Stomach (tissue), 9 donors: Measurements from ENCODE around the gene CORO7. TPM values are rescaled to one million over a fixed set of nuclear protein-coding genes. Genes with fewer than 3 reads are reported as not detected.
A peak's percentile ranks its signal among the peaks of the same experiment; 100 is the strongest.

Experiments used
- DNase-seq, 2 donors: peaks; one replicate each; pipeline versions ENCODE4 v3.0.0 to v3.0.0-alpha.2; 2013 to 2019
- H3K27ac ChIP-seq, 5 donors: fragments of 200-600 bp in 4 of 5; sonication (generic) in 4 of 5; one replicate each; pipeline ENCODE4 v1.5.1; 2013 to 2019; ENCODE audit warnings: mild to moderate bottlenecking in 1 of 5, moderate library complexity in 1 of 5
- H3K27me3 ChIP-seq, 3 donors: fragments of 200-600 bp; sonication (generic); one replicate each; pipeline ENCODE4 v1.5.1; 2017 to 2019; ENCODE audit warnings: mixed run types in 1 of 3
- H3K36me3 ChIP-seq, 4 donors: fragments of 200-600 bp; sonication (generic); 1 replicate in 3 of 4; 2 replicates in 1 of 4; pipeline ENCODE4 v1.5.1; 2016 to 2019
- H3K4me1 ChIP-seq, 4 donors: fragments of 200-600 bp; sonication (generic); one replicate each; pipeline ENCODE4 v1.5.1; 2016 to 2019
- H3K4me3 ChIP-seq, 4 donors: fragments of 200-600 bp; sonication (generic) in 3 of 4; one replicate each; pipeline ENCODE4 v1.5.1; 2016 to 2019; ENCODE audit warnings: mild to moderate bottlenecking in 1 of 4
- H3K9me3 ChIP-seq, 4 donors: fragments of 200-600 bp; sonication (generic); one replicate each; pipeline ENCODE4 v1.5.1; 2016 to 2019
- CTCF ChIP-seq, 7 experiments: fragments of 450-650 bp in 4 of 7; fragments of 200-600 bp in 3 of 7; sonication (generic) in 3 of 7; IDR thresholded peaks; one replicate each; pipeline ENCODE4 v1.5.1; 2016 to 2019; ENCODE audit warnings: antibody characterized with exemption in 7 of 7, control low read depth in 2 of 7, mild to moderate bottlenecking in 1 of 7
- EP300 ChIP-seq: sonication (generic); formaldehyde crosslinking; IDR thresholded peaks from one replicate; pipeline ENCODE4 v1.6.1; 2017; ENCODE audit warnings: antibody characterized with exemption
- POLR2A ChIP-seq, 4 donors: fragments of 450-650 bp; IDR thresholded peaks; one replicate each; pipeline ENCODE4 v1.6.1; 2016; ENCODE audit warnings: antibody characterized with exemption in 4 of 4, control low read depth in 2 of 4, mild to moderate bottlenecking in 1 of 4, moderate library complexity in 1 of 4
- POLR2AphosphoS5 ChIP-seq, 3 donors: sonication (generic); formaldehyde crosslinking; IDR thresholded peaks; one replicate each; pipeline ENCODE4 v1.6.1; 2016; ENCODE audit warnings: antibody characterized with exemption in 3 of 3
- WGBS, 5 donors: extraction: QIAGEN DNeasy Blood & Tissue Kit in 3 of 5; methylation state at CpG; one replicate each; pipeline versions ENCODE4 v1.1.5 to v1.1.7; 2013 to 2018; 5-methylcytosine and 5-hydroxymethylcytosine counted together
- intact Hi-C: fragments of 100-400 bp; cut with DNase I; formaldehyde crosslinking; loops from one replicate; pipeline ENCODE4 v1.15.1; 2023; ENCODE audit warnings: low total_unique reads
- polyA plus RNA-seq, 3 donors: library from polyadenylated mRNA; stranded (reverse); fragments of 200-250 nt; gene quantifications; one replicate each; pipeline ENCODE4 v1.2.3, GENCODE V29; 2013
- total RNA-seq, 5 donors: library from RNA; depleted of rRNA; stranded (reverse); fragments of >200 nt; gene quantifications; one replicate each; pipeline versions ENCODE4 v1.1.0 to v1.2.3, GENCODE V29; 2014 to 2016
- donor health status: healthy with polysubstance abuse.
- donor health status: Bipolar disorder and iron deficiency.
- donor health status: healthy.

Gene CORO7
- total and polyA plus RNA-seq, 8 donors, result 12.5 to 173 (median 17.3) TPM

- TF ChIP-seq EP300 (no peak), POLR2AphosphoS5 (IDR thresholded peaks at IDR 0.05) (no peak), POLR2A (IDR thresholded peaks at IDR 0.05) (no peak), CTCF (IDR thresholded peaks at IDR 0.05) (no peak)
- no peaks in the 10 kb centered on the region for H3K9me3 ChIP-seq
- peak overlapping the region in 1 of 5 donors; percentile 28 for H3K27ac ChIP-seq
- 93 to 98% (median 96%) methylated on average over 5 of the region's 5 CpGs for WGBS, 5 donors
- DNase-seq, result no peak
- no peaks in the 10 kb centered on the region for H3K27me3 ChIP-seq
- H3K4me3 ChIP-seq, result no peak overlapping the region
- peaks cover 20 to 67% (median 64%) of the 10 kb centered on the region in 4 donors for H3K4me1 ChIP-seq
- H3K36me3 ChIP-seq, result peaks cover 2 to 6% (median 4%) of the 10 kb centered on the region in 4 donors
- intact Hi-C loops, result no loop called here
Observed at GRCh38 chr16:4349332-4349731, 67.1 kb downstream of the CORO7 start.

DNA sequence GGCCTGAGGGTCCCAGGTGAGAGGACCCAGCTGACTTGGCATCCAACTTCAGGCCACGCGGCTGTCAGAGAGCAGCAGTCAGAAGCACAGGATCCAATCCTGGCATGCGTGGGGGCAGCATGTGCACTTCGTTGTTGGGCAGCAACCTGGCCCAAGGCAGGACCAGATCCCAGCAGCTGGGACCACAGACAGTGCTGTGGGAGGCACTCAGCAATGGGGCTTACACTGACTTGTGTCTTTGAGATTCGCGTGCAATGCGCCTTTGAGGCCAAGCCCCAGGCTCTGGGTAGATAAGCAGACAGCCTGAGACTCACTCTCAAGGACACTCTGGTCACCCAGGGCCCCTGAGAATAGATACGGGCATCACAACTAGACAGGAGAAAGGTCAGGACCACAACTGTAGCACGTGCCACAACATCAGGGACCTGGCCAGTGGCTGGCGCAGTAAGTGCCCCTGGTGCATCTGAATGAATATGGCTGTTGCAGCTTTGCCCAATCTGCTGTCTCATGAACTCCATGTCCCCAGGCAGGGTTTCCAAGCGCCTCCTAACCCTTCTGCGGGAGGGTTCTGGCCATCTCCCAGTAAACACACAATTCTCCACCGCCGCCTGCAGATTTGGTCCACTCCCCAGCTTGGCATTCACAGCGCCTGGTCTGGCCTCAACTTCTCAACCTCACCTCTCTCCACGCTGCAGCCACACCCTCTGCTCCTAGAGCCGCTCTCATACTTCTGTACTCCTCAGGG is 68.5 kb downstream of the CORO7 start:
- H3K36me3 ChIP-seq, result peaks cover 0 to 3% (median 0%) of the 10 kb centered on the region in 4 donors
- TF ChIP-seq POLR2AphosphoS5 (IDR thresholded peaks at IDR 0.05) (no peak), EP300 (no peak), POLR2A (IDR thresholded peaks at IDR 0.05) (no peak), CTCF (IDR thresholded peaks at IDR 0.05) (no peak)
- intact Hi-C loops, result no loop called here
- 41 to 60% (median 53%) methylated on average over 7 to 17 of the region's 17 CpGs for WGBS, 5 donors
- no peak overlapping the region for H3K4me3 ChIP-seq
- no peaks in the 10 kb centered on the region for H3K9me3 ChIP-seq
- no peaks in the 10 kb centered on the region for H3K27me3 ChIP-seq
- H3K27ac ChIP-seq, result peak overlapping the region in 3 of 5 donors; percentile 4 to 49 (median 29)
- H3K4me1 ChIP-seq, result peaks cover 20 to 73% (median 64%) of the 10 kb centered on the region in 4 donors
- DNase-seq, result peak in 1 of 2 donors; percentile 51

DNA sequence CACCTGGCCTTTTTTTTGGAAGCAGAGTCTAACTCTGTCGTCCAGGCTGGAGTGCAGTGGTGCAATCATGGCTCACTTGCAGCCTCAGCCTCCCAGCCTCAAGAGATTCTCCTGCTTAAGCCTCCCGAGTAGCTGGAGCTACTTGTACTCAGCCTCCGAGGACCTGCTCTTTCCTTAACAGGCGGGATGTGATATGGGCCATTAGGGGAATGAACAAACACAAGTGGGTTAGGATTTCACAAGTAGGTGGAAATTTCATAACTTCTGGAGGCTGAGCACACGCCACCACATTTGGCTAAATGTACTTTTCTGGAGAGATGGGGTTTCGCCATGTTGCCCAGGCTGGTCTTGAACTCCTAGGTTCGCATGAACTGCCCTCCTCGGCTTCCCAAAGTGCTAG is 69.4 kb downstream of the CORO7 start:
- WGBS, 5 donors, result 80 to 87% (median 83%) methylated on average over 8 of the region's 8 CpGs
- TF ChIP-seq POLR2AphosphoS5 (IDR thresholded peaks at IDR 0.05), result no peak
- no peak for TF ChIP-seq CTCF (IDR thresholded peaks at IDR 0.05)
- TF ChIP-seq POLR2A (IDR thresholded peaks at IDR 0.05), result no peak
- TF ChIP-seq EP300, result no peak
- no peak overlapping the region for H3K4me3 ChIP-seq
- H3K36me3 ChIP-seq, result peaks cover 0 to 9% (median 0%) of the 10 kb centered on the region in 4 donors
- no peaks in the 10 kb centered on the region for H3K27me3 ChIP-seq
- peak overlapping the region in 2 of 5 donors; percentile 49 to 68 for H3K27ac ChIP-seq
- H3K9me3 ChIP-seq, result no peaks in the 10 kb centered on the region
- no peak for DNase-seq
- intact Hi-C loops, result no loop called here
- peaks cover 20 to 77% (median 64%) of the 10 kb centered on the region in 4 donors for H3K4me1 ChIP-seq

GRCh38 chr16:4345836-4346781 is 70.3 kb downstream of the CORO7 start:
- intact Hi-C loops, result no loop called here
- peaks cover 20 to 70% (median 61%) of the 10 kb centered on the region in 4 donors for H3K4me1 ChIP-seq
- H3K27ac ChIP-seq, result peak overlapping the region in 3 of 5 donors; percentile 33 to 68 (median 49)

More at GRCh38 chr16:4345836-4346781, 70.3 kb downstream of the CORO7 start:
- H3K27me3 ChIP-seq, result no peaks in the 10 kb centered on the region
- no peaks in the 10 kb centered on the region for H3K9me3 ChIP-seq
- TF ChIP-seq CTCF (IDR thresholded peaks at IDR 0.05) (no peak), POLR2AphosphoS5 (IDR thresholded peaks at IDR 0.05) (no peak), POLR2A (IDR thresholded peaks at IDR 0.05) (no peak)
- H3K36me3 ChIP-seq, result peaks cover 0 to 13% (median 3%) of the 10 kb centered on the region in 4 donors
- peak overlapping the region in 1 of 4 donors; percentile 11 for H3K4me3 ChIP-seq
- no peak for DNase-seq
- WGBS, 5 donors, result 60 to 67% (median 63%) methylated on average over 14 of the region's 14 CpGs
